ENCODE data around the gene ZBTB16.
A peak's percentile ranks its signal among the peaks of the same experiment; 100 is the strongest.

ZBTB16 gene

DNA sequence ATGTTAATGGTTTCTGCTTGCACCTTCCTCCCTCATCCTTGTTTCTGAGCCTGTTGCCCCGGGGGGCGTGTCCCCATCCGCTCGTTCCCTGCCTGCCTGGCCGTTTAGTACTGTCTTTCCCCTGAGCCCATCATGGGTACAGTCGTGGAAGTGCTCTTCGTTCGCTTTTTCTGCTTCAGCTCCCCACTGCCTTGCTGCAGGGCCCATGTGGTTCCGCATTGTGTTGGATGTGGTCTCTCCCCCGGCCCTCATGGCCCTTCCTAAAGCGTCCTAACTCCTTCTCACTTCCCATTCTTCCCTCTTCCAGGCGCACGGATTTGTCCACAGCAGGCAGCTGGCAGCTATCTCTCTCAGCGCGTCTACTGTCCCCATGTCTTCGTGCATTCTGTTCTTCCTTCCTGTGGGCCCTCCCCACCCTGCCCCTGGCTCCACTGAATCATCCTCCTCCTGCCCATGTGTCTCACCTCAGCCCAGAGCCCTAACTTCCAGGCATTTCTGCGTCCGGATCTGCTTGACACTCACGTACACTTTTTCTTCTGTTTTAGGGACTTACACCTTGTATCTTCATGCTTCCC lies 98.1 kb downstream of the ZBTB16 start:
- Histone ChIP-seq H3K36me3 (ENCODE audit: control insufficient read depth in 2 of 2, insufficient read depth in 1 of 2, low read length in 2 of 2) (peaks cover 0 to 5% of the 10 kb centered on the region in 2 experiments; a peak in 1 of 3 replicates), H3K4me1 (ENCODE audit: control insufficient read depth, insufficient read depth, low read length) (peaks cover 9% of the 10 kb centered on the region), H3K9me3 (ENCODE audit: control insufficient read depth, insufficient read depth, low read depth, low read length) (no peaks in the 10 kb centered on the region), H3K4me3 (ENCODE audit: low read depth, low read length) (no peak overlapping the region), H3K27ac (ENCODE audit: extremely low read depth, low read depth, low read length) (no peak overlapping the region)
- POLR2A ChIA-PET: no interaction called here
- CTCF ChIA-PET: interaction anchor here (1.4 kb wide), 1 partner anchor 14 kb away, joined by 8 read pairs; no protein-coding TSS in a partner anchor
- TF ChIP-seq, protein P1, sequence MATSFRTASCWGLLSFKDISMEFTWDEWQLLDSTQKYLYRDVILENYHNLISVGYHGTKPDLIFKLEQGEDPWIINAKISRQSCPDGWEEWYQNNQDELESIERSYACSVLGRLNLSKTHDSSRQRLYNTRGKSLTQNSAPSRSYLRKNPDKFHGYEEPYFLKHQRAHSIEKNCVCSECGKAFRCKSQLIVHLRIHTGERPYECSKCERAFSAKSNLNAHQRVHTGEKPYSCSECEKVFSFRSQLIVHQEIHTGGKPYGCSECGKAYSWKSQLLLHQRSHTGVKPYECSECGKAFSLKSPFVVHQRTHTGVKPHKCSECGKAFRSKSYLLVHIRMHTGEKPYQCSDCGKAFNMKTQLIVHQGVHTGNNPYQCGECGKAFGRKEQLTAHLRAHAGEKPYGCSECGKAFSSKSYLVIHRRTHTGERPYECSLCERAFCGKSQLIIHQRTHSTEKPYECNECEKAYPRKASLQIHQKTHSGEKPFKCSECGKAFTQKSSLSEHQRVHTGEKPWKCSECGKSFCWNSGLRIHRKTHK (tag by site-specific recombination; IDR thresholded peaks at IDR 0.05): no peak
- TF ChIP-seq KLF9 (tag by site-specific recombination; IDR thresholded peaks at IDR 0.05; ENCODE audit: low read depth) (peak; percentile 37; the same call in 1 of the 2 replicates), ZFP69B (tag by site-specific recombination; IDR thresholded peaks at IDR 0.05) (0 out of 2 replicates have a peak, but pooled peaks have one; percentile 44), ZNF274 (IDR thresholded peaks at IDR 0.05; ENCODE audit: low read length) (no peak), ZNF274 (tag by site-specific recombination; IDR thresholded peaks at IDR 0.05; ENCODE audit: borderline replicate concordance) (no peak), ZNF366 (tag by site-specific recombination; conservative IDR thresholded peaks at IDR 0.05) (no peak)
- TF ChIP-seq, protein P2, sequence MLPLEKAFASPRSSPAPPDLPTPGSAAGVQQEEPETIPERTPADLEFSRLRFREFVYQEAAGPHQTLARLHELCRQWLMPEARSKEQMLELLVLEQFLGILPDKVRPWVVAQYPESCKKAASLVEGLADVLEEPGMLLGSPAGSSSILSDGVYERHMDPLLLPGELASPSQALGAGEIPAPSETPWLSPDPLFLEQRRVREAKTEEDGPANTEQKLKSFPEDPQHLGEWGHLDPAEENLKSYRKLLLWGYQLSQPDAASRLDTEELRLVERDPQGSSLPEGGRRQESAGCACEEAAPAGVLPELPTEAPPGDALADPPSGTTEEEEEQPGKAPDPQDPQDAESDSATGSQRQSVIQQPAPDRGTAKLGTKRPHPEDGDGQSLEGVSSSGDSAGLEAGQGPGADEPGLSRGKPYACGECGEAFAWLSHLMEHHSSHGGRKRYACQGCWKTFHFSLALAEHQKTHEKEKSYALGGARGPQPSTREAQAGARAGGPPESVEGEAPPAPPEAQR (tag by site-specific recombination; IDR thresholded peaks at IDR 0.05): no peak

DNA sequence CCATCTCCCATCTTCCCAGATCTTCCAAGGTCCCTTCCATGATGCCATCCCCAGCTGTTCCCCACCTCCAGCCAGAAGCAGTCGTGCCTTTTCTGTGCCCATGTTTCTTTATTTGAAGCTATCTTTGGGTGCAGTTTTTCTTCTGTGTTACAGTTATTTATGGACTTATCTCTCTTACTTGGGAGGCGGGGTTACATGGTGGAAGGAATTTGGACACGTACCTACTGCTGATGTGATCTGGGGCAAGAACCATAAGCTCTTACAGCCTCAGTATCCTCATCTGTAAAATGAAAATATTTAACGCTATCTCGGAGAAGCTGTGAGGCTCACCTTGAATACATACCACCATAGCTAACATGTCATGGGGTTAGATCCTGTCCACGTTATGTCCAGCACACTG lies 98.9 kb downstream of the ZBTB16 start:
- POLR2A ChIA-PET: no interaction called here
- CTCF ChIA-PET: interaction anchor here (0.9 to 3.2 kb wide), 2 partner anchors 35 to 103 kb away, joined by 3 to 17 read pairs; no protein-coding TSS in a partner anchor

DNA sequence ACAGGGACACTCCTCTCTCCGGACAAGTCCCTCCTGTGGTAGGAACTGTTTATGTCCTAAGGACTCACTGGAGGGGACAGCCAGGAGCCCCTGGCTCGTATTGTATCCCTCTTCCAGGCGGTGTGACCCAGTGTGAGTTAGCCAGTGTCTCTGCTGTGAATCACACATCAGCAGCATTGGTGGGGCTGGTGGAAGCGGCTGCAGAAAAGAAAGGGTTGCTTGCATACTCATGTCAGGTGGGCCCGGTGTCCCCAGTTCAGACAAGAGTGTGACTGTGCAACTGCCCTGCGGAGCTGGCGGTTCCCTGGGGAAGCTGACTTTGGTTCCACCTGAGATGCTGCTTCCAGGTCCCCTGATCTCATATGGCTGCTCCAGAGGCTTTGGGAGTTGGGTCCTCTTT lies 99.4 kb downstream of the ZBTB16 start:
- CTCF ChIA-PET: interaction anchor here (0.6 to 3.2 kb wide), 3 partner anchors 35 to 102 kb away, joined by 3 to 17 read pairs (median 4); no protein-coding TSS in a partner anchor
- Histone ChIP-seq H3K9me3 (ENCODE audit: control insufficient read depth, insufficient read depth, low read depth, low read length) (no peaks in the 10 kb centered on the region), H3K4me3 (ENCODE audit: low read depth, low read length) (no peak overlapping the region), H3K4me1 (ENCODE audit: control insufficient read depth, insufficient read depth, low read length) (peaks cover 14% of the 10 kb centered on the region), H3K27ac (ENCODE audit: extremely low read depth, low read depth, low read length) (no peak overlapping the region), H3K36me3 (ENCODE audit: control insufficient read depth in 2 of 2, insufficient read depth in 1 of 2, low read length in 2 of 2) (peaks cover 0 to 5% of the 10 kb centered on the region in 2 experiments; a peak in 1 of 3 replicates)
- POLR2A ChIA-PET: interaction anchor here (0.6 kb wide), 1 partner anchor 15 kb away, joined by 3 read pairs; no protein-coding TSS in a partner anchor
- no peak for TF ChIP-seq MEIS1 (CRISPR knock-in tag; IDR thresholded peaks at IDR 0.05; ENCODE audit: borderline replicate concordance)
- TF ChIP-seq, protein P3, sequence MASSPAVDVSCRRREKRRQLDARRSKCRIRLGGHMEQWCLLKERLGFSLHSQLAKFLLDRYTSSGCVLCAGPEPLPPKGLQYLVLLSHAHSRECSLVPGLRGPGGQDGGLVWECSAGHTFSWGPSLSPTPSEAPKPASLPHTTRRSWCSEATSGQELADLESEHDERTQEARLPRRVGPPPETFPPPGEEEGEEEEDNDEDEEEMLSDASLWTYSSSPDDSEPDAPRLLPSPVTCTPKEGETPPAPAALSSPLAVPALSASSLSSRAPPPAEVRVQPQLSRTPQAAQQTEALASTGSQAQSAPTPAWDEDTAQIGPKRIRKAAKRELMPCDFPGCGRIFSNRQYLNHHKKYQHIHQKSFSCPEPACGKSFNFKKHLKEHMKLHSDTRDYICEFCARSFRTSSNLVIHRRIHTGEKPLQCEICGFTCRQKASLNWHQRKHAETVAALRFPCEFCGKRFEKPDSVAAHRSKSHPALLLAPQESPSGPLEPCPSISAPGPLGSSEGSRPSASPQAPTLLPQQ (tag by site-specific recombination; IDR thresholded peaks at IDR 0.05): 0 out of 2 replicates have a peak, but pooled peaks have one; percentile 21

More for the DNA sequence above, 98.9 kb downstream of the ZBTB16 start:
- H3K9me3 ChIP-seq (ENCODE audit: control insufficient read depth, insufficient read depth, low read depth, low read length): no peaks in the 10 kb centered on the region
- H3K36me3 ChIP-seq (ENCODE audit: control insufficient read depth in 2 of 2, insufficient read depth in 1 of 2, low read length in 2 of 2): peaks cover 0 to 5% of the 10 kb centered on the region in 2 experiments; a peak in 1 of 3 replicates
- H3K27ac ChIP-seq (ENCODE audit: extremely low read depth, low read depth, low read length): no peak overlapping the region
- H3K4me1 ChIP-seq (ENCODE audit: control insufficient read depth, insufficient read depth, low read length): peaks cover 11% of the 10 kb centered on the region
- no peak for TF ChIP-seq ZNF48 (tag by site-specific recombination; IDR thresholded peaks at IDR 0.05)
- TF ChIP-seq YY1 (tag by site-specific recombination; IDR thresholded peaks at IDR 0.05): no peak
- TF ChIP-seq, protein P4, sequence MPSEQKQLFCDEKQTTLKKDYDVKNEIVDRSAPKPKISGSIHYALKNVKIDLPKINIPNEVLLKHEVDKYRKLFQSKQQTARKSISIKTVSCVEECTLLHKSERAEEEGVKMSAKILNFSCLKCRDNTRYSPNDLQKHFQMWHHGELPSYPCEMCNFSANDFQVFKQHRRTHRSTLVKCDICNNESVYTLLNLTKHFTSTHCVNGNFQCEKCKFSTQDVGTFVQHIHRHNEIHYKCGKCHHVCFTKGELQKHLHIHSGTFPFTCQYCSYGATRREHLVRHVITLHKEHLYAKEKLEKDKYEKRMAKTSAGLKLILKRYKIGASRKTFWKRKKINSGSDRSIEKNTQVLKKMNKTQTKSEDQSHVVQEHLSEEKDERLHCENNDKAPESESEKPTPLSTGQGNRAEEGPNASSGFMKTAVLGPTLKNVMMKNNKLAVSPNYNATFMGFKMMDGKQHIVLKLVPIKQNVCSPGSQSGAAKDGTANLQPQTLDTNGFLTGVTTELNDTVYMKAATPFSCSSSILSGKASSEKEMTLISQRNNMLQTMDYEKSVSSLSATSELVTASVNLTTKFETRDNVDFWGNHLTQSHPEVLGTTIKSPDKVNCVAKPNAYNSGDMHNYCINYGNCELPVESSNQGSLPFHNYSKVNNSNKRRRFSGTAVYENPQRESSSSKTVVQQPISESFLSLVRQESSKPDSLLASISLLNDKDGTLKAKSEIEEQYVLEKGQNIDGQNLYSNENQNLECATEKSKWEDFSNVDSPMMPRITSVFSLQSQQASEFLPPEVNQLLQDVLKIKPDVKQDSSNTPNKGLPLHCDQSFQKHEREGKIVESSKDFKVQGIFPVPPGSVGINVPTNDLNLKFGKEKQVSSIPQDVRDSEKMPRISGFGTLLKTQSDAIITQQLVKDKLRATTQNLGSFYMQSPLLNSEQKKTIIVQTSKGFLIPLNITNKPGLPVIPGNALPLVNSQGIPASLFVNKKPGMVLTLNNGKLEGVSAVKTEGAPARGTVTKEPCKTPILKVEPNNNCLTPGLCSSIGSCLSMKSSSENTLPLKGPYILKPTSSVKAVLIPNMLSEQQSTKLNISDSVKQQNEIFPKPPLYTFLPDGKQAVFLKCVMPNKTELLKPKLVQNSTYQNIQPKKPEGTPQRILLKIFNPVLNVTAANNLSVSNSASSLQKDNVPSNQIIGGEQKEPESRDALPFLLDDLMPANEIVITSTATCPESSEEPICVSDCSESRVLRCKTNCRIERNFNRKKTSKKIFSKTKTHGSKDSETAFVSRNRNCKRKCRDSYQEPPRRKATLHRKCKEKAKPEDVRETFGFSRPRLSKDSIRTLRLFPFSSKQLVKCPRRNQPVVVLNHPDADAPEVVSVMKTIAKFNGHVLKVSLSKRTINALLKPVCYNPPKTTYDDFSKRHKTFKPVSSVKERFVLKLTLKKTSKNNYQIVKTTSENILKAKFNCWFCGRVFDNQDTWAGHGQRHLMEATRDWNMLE (tag by site-specific recombination; conservative IDR thresholded peaks at IDR 0.05; ENCODE audit: low read depth): no peak
- no peak for TF ChIP-seq ZNF292 (tag by site-specific recombination; IDR thresholded peaks at IDR 0.05; ENCODE audit: borderline replicate concordance, low read depth)
- TF ChIP-seq ZNF777 (tag by site-specific recombination; IDR thresholded peaks at IDR 0.05; ENCODE audit: borderline replicate concordance): no peak
- no peak overlapping the region for H3K4me3 ChIP-seq (ENCODE audit: low read depth, low read length)

Measured in HEK293 (cell line).